Measurements from ENCODE around the gene DCLRE1B.
A peak's percentile ranks its signal among the peaks of the same experiment; 100 is the strongest.

Gene DCLRE1B

GRCh38 chr1:113904674-113905434 is at the start of gene DCLRE1B, which contains the start of gene AP4B1:
TSS of gene DCLRE1B (plus strand) at chr1:113905326. CDS start at chr1:113905587, 261 bp downstream.
TSS of gene AP4B1 (minus strand) at chr1:113904799. CDS start at chr1:113904717, 82 bp downstream.
- peak; percentile 88 to 92 for DNase-seq (ENCODE audit: low read depth in 2 of 2)

- no peak for DNase-seq (ENCODE audit: low read depth in 2 of 2)
These were observed 49.3 kb upstream of the DCLRE1B start for GRCh38 chr1:113855630-113856400.

DNA sequence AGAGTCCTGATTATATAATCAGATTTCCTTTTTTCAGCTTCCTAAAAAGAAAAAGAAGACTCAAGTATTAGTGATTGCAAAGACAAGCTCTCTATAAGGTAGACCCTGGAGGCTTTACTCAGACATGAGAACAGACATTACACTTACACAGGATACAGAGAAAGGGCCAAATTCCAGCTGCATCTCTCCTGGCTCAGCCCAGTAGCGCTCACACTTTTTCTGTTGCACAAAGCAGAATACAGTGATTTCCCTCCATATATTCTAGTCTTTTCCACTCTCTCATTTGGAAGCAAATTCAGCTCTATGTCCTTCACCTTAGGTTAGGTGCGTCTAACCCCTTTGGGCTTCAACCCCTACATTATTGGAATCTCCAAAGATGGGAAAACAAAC is 48.7 kb upstream of the DCLRE1B start:
- no peak for DNase-seq (ENCODE audit: low read depth in 2 of 2)

DNA sequence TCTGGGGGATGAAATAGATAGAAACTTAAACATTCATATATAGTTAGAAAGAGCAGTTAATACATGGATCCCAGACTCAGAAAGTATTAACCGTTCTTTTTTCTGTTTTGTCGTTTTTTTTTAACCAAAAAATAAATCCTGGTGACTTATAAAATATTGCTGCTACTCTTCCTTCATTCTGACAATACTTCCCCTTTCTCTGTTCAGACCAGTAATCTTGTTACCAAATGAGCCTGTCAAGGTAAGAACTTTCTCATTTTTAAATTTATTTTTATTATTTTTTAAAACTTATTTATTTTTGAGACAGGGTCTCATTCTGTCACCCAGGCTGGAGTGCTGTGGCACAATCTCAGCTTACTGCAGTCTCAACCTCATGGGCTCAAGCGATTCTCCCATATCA is 47.4 kb upstream of the DCLRE1B start:
- no peak for DNase-seq (ENCODE audit: low read depth in 2 of 2)

GRCh38 chr1:113858418-113858817 is 46.7 kb upstream of the DCLRE1B start:
- no peak for DNase-seq (ENCODE audit: low read depth in 2 of 2)

- DNase-seq (ENCODE audit: low read depth in 2 of 2): no peak
These were observed 46.1 kb upstream of the DCLRE1B start for GRCh38 chr1:113858982-113859381.

DNA sequence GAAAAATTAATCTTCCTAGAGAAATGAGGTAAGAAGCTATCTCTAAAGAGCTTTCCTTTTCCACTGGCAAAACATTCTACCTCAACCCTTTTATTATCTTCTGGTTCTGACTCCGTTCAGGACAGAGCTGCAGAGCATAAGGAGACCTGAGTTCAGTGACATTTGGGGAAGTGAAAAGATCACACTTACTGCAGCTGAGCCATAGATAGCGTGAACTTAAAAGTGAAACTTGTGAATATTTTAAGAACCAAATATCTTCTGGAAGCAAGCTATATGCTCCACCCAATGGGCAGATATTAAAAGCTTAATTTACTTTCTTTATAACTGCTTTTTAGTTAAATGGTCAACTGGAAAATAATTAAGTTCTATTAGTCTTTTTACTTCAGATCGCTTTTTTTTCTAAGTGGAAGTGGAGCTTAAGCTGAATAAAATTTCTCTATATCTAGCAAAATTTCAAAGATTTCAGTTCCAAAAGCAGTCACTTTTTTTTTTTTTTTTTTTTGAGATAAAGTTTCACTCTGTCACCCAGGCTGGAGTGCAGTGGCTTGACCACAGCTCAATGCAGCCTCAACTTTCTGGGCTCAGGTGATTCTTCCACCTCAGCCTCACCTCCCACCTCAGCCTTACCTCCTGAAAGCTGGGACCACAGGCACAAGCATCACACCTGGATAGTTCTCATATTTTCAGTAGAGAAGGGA is 45.5 kb upstream of the DCLRE1B start:
- DNase-seq (ENCODE audit: low read depth in 2 of 2): no peak

- DNase-seq (ENCODE audit: low read depth in 2 of 2): no peak
These were observed 44.2 kb upstream of the DCLRE1B start for GRCh38 chr1:113860891-113861290.

DNA sequence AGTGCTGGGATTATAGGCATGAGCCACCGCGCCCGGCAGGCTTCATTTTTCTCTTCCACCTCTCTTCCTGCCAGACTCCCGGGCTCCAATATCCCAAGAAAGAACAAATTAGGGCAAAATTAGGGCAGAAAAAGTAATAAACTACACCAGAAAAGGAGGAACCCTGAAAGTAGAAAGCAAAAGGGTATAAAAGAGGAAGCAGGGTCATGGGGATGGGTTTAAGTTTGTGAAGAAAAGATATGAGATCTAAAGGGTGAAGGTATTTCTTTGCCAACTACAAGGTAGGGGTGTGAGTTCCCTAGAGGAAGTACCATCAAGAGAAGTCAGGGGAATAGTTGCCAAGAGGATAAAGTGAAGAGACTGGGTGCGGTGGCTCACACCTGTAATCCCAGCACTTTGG is 43.5 kb upstream of the DCLRE1B start:
- no peak for DNase-seq (ENCODE audit: low read depth in 2 of 2)

DNA sequence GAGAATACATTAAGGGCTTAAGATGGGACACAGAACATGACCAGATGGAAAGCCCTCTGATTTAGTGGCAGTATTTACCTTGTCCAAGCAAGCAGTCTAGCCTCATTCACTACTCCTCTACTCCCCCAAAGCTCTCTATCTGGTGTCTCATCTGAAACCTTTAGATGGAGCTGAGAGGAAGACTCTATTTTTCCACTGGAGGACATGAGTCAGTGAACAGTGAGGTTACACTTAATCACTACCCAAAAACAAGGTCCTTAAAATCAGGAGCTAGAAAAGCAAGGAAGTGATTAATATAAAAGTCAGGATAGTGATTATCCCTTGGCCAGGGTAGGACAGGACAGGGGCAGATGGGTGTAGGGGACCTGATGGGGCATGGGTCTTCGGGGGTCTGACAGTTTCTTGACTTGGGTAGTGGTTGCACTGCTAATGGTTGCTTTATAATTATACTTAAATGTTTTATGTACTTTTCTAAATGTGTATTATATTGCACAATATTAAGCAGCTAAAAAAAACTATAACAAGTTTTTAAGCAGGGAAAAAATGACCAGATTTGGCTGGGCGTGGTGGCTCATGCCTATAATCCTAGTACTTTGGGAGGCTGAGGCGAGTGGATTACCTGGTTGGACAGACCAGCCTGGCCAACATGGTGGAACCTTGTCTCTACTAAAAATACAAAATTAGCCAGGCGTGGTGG is 36.6 kb upstream of the DCLRE1B start:
- DNase-seq (ENCODE audit: low read depth in 2 of 2): no peak

DNA sequence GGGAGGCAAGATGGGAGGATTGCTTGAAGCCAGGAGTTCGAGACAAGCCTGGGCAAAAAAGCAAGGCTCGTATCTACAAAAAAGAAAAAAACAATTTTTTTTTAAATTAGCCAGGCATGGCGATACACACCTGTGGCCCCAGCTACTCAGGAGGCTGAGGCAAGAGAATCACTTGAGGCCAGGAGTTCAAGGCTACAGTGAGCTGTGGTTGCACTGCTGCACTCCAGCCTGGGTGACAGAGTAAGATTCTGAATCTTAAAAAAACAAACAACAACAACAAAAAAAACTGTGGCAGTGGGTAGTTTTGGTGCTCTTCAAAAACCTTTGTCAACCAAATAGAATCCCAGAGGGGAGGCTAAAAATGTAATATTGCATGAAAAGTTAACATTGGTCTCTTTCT is 34.3 kb upstream of the DCLRE1B start:
- DNase-seq (ENCODE audit: low read depth in 2 of 2): no peak

GRCh38 chr1:113871597-113872113 is 33.5 kb upstream of the DCLRE1B start, which contains the start of gene PTPN22:
TSS of gene PTPN22 (minus strand) at chr1:113871712.
- DNase-seq (ENCODE audit: low read depth in 2 of 2): peak; percentile 46 to 71

DNA sequence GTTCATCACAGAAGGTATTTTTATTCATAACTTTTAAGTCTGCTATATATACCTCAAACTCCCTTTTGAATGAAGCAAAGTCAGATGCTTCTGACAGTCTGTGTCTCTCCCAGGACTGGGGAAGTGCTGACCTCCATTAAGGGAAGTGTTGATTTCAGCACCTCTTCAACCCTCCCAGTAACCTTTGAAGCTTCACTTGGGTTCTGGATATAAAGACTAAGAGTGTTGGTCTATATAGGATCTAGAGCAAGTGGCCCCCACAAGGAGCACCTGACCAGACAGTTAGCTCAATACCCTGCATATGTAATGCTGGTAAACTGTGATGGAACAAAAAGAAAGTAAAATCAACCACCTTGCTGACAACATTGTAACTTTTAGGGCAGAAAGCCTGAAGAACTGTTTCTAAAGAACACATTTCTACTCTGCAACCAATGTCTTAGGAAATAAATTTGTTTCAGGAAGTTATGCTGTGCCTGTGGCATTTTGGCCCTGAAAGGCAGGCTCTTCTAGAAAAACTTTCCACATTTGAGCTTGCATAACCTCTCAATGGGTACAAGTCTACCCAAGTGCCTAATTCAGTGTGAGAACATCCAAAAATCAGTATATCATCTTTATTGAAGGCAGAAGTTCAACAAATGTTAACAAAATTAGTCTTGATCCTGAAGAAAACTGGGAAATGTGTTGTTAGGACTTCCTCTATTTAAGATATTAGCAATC is 32.7 kb upstream of the DCLRE1B start:
- DNase-seq (ENCODE audit: low read depth in 2 of 2): no peak

DNA sequence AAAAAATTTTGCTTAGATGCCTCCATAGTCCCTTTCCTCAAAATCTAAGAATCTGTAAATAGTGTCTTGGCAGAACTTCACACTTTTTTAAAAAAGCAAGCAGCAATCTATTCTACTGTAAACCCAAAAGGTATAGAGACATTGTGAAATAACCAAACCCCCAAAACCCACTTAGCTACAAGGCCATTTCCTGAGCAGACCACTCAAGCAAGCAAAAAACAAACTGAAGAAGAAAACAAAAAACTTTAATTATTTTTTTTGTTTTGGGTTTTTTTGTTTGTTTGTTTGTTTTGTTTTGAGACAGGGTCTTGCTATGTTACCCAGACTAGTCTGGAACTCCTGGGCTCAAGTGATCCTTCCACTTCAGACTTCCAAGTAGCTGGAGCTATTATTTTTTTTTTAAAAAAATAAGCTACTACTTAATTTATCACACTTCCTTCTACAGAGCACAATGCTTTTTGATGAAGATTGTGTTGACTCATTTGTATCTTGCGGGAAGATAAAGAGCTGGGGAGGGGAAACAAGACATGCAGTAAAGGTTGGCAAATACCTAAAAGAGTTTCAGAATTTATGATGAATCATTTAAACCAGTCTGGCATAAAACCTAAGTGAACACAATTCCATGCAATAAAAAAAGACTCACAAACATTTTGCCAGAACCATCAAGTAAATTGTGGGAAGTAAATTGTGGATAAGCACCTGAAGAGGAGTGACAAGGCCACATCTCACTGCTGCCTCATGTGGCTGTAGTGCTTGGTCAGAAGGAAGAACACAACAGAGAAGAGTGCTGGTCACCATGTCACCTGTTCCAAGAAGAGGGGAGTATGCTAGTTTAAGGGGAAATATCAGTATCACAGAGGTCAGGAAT is 30.9 kb upstream of the DCLRE1B start:
- no peak for DNase-seq (ENCODE audit: low read depth in 2 of 2)

DNA sequence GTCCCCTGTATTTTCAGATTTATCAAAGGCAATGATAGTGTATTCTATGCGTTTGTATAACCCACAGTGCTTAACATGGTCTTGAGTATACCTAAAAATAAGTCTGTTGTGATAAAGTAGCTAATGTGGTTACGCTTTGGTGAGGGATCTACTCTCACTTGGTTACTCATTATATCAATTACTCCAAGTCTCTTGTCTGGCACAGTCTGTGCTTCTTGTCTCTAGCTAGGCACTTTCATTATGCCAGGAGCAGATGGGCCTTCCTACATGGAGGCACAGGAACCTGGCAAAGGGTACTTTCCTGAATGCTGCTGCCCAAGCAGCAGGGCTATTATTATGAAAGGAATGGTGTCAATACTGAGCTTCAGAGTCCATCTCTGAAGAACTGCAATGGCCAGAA is 29.4 kb upstream of the DCLRE1B start:
- no peak for DNase-seq (ENCODE audit: low read depth in 2 of 2)

GRCh38 chr1:113876176-113876575 is 28.9 kb upstream of the DCLRE1B start:
- DNase-seq (ENCODE audit: low read depth in 2 of 2): no peak

- DNase-seq (ENCODE audit: low read depth in 2 of 2): no peak
These were observed 25.4 kb upstream of the DCLRE1B start for GRCh38 chr1:113879739-113880038.

GRCh38 chr1:113881661-113882060 is 23.5 kb upstream of the DCLRE1B start:
- DNase-seq (ENCODE audit: low read depth in 2 of 2): no peak

DNA sequence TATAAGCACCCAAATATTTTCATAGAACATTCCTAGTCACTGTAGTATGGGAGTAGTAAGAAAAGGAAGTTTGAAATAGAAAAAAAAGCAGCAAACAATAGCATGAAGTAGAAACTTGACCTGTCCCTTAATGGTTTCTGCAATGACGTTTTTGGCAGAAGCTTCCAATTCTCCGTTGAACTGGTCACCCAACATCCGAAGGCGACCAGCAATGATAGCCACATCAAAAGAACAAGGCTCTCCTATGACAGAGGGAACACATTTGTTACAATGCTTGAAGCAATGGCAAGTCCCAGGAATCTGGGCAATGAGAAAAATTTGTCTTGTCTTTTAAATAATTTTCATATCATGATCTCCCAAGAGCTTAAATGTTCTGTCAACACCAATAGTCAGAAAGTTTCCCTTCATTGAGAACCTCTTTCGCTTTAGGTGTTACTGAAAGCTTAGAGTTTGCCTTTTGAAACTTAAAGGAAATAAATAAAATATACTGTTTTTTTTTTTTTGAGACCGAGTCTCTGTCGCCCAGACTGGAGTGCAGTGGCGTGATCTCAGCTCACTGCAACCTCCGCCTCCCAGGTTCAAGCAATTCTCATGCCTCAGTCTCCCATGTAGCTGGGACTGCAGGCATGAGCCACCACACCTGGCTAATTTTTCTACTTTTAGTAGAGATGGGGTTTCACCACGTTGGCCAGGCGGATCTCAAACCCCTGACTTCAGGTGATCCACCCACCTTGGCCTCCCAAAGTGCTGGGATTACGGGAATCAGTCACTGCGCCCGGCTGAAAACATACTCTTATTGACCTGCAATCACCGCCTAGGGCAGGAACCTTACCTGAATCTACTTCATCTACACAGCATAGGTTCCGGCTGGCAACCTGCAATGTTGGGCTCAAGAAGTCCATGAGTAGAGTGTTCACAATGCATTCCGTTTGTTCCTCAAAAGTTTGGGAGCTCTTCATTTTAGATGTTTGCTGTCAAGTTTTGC is 18.4 kb upstream of the DCLRE1B start:
- DNase-seq (ENCODE audit: low read depth in 2 of 2): no peak
